ENCODE measurements around the gene SERINC2.

The SERINC2 gene

GRCh38 chr1:31483012-31483946 lies 70.3 kb downstream of the SERINC2 start:
- Histone ChIP-seq H3K9ac (no peak overlapping the region), H3K4me1 (peaks cover 2% of the 10 kb centered on the region), H3K9me3 (ENCODE audit: control insufficient read depth, low read length) (no peaks in the 10 kb centered on the region), H3K79me2 (no peaks in the 10 kb centered on the region), H3K4me2 (ENCODE audit: low read length) (no peak overlapping the region), H3K4me3 (ENCODE audit: low read depth, low read length) (no peak overlapping the region), H2AFZ (no peak overlapping the region), H3K27me3 (ENCODE audit: control insufficient read depth, insufficient read depth, low read length) (no peaks in the 10 kb centered on the region), H3K27ac (no peak overlapping the region), H3K36me3 (ENCODE audit: control insufficient read depth, insufficient read depth, low read length) (no peaks in the 10 kb centered on the region)
- no peak for TF ChIP-seq CTCF (IDR thresholded peaks at IDR 0.05)
